ENCODE results near the gene GPRC5B.

The GPRC5B gene

GRCh38 chr16:19830902-19831560, 53.6 kb downstream of the GPRC5B start:
- no peak overlapping the region for H3K9ac ChIP-seq (ENCODE audit: low read depth, low read length, poor library complexity, severe bottlenecking)
- no peaks in the 10 kb centered on the region for H3K9me2 ChIP-seq (replicated peaks; ENCODE audit: low read depth, low read length)
- H3K9me3 ChIP-seq (ENCODE audit: insufficient read depth, low read depth, low read length): no peaks in the 10 kb centered on the region
- no peaks in the 10 kb centered on the region for H3K27me3 ChIP-seq (ENCODE audit: insufficient read depth, low read length, poor library complexity, severe bottlenecking)
- H3K4me1 ChIP-seq (ENCODE audit: insufficient read depth, low read length, poor library complexity, severe bottlenecking): no peaks in the 10 kb centered on the region
- no peaks in the 10 kb centered on the region for H3F3A ChIP-seq (ENCODE audit: low read depth)
- H3K36me3 ChIP-seq (ENCODE audit: insufficient read depth, low read length): no peaks in the 10 kb centered on the region
- no peak overlapping the region for H2AFZ ChIP-seq (ENCODE audit: low read length)
- no peaks in the 10 kb centered on the region for H4K20me1 ChIP-seq (ENCODE audit: insufficient read depth, low read length, poor library complexity, severe bottlenecking)
- H3K4me2 ChIP-seq (ENCODE audit: low read depth, low read length, poor library complexity, severe bottlenecking): no peak overlapping the region
- H3K4me3 ChIP-seq (ENCODE audit: low read length, poor library complexity, severe bottlenecking): no peak overlapping the region
- TF ChIP-seq EZH2phosphoT487 (IDR thresholded peaks at IDR 0.05; ENCODE audit: borderline replicate concordance): no peak
- TF ChIP-seq, protein P1, sequence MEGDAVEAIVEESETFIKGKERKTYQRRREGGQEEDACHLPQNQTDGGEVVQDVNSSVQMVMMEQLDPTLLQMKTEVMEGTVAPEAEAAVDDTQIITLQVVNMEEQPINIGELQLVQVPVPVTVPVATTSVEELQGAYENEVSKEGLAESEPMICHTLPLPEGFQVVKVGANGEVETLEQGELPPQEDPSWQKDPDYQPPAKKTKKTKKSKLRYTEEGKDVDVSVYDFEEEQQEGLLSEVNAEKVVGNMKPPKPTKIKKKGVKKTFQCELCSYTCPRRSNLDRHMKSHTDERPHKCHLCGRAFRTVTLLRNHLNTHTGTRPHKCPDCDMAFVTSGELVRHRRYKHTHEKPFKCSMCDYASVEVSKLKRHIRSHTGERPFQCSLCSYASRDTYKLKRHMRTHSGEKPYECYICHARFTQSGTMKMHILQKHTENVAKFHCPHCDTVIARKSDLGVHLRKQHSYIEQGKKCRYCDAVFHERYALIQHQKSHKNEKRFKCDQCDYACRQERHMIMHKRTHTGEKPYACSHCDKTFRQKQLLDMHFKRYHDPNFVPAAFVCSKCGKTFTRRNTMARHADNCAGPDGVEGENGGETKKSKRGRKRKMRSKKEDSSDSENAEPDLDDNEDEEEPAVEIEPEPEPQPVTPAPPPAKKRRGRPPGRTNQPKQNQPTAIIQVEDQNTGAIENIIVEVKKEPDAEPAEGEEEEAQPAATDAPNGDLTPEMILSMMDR (conservative IDR thresholded peaks at IDR 0.05; ENCODE audit: low read length): no peak
- no peaks in the 10 kb centered on the region for H3K79me2 ChIP-seq (ENCODE audit: insufficient read depth, low read length)

- no peaks in the 10 kb centered on the region for H3K79me2 ChIP-seq (ENCODE audit: insufficient read depth, low read length)
- no peak for TF ChIP-seq EZH2phosphoT487 (IDR thresholded peaks at IDR 0.05; ENCODE audit: borderline replicate concordance)
- TF ChIP-seq, protein P1 (conservative IDR thresholded peaks at IDR 0.05; ENCODE audit: low read length): no peak
- no peak overlapping the region for H3K4me2 ChIP-seq (ENCODE audit: low read depth, low read length, poor library complexity, severe bottlenecking)
- no peaks in the 10 kb centered on the region for H3K4me1 ChIP-seq (ENCODE audit: insufficient read depth, low read length, poor library complexity, severe bottlenecking)
- H3K36me3 ChIP-seq (ENCODE audit: insufficient read depth, low read length): no peaks in the 10 kb centered on the region
- H3K9ac ChIP-seq (ENCODE audit: low read depth, low read length, poor library complexity, severe bottlenecking): no peak overlapping the region
- no peaks in the 10 kb centered on the region for H3K9me2 ChIP-seq (replicated peaks; ENCODE audit: low read depth, low read length)
- no peaks in the 10 kb centered on the region for H3K9me3 ChIP-seq (ENCODE audit: insufficient read depth, low read depth, low read length)
- no peaks in the 10 kb centered on the region for H4K20me1 ChIP-seq (ENCODE audit: insufficient read depth, low read length, poor library complexity, severe bottlenecking)
- H2AFZ ChIP-seq (ENCODE audit: low read length): no peak overlapping the region
- H3K27me3 ChIP-seq (ENCODE audit: insufficient read depth, low read length, poor library complexity, severe bottlenecking): no peaks in the 10 kb centered on the region
- H3K4me3 ChIP-seq (ENCODE audit: low read length, poor library complexity, severe bottlenecking): no peak overlapping the region
- H3F3A ChIP-seq (ENCODE audit: low read depth): no peaks in the 10 kb centered on the region
These were observed 54.6 kb downstream of the GPRC5B start for GRCh38 chr16:19829844-19830692.

GRCh38 chr16:19824216-19824615, 60.4 kb downstream of the GPRC5B start:
- TF ChIP-seq, protein P1 (conservative IDR thresholded peaks at IDR 0.05; ENCODE audit: low read length): no peak
- no peak for TF ChIP-seq EZH2phosphoT487 (IDR thresholded peaks at IDR 0.05; ENCODE audit: borderline replicate concordance)
- no peak overlapping the region for H3K4me2 ChIP-seq (ENCODE audit: low read depth, low read length, poor library complexity, severe bottlenecking)
- no peaks in the 10 kb centered on the region for H3K27me3 ChIP-seq (ENCODE audit: insufficient read depth, low read length, poor library complexity, severe bottlenecking)
- no peaks in the 10 kb centered on the region for H3K79me2 ChIP-seq (ENCODE audit: insufficient read depth, low read length)
- no peaks in the 10 kb centered on the region for H3K9me2 ChIP-seq (replicated peaks; ENCODE audit: low read depth, low read length)
- H2AFZ ChIP-seq (ENCODE audit: low read length): no peak overlapping the region
- no peaks in the 10 kb centered on the region for H3K4me1 ChIP-seq (ENCODE audit: insufficient read depth, low read length, poor library complexity, severe bottlenecking)
- no peaks in the 10 kb centered on the region for H3F3A ChIP-seq (ENCODE audit: low read depth)
- no peaks in the 10 kb centered on the region for H4K20me1 ChIP-seq (ENCODE audit: insufficient read depth, low read length, poor library complexity, severe bottlenecking)
- H3K4me3 ChIP-seq (ENCODE audit: low read length, poor library complexity, severe bottlenecking): no peak overlapping the region
- H3K9ac ChIP-seq (ENCODE audit: low read depth, low read length, poor library complexity, severe bottlenecking): no peak overlapping the region
- H3K36me3 ChIP-seq (ENCODE audit: insufficient read depth, low read length): no peaks in the 10 kb centered on the region
- no peaks in the 10 kb centered on the region for H3K9me3 ChIP-seq (ENCODE audit: insufficient read depth, low read depth, low read length)
